KMS-11 (cell line): ENCODE results near the gene STX8.
"Not testable (repeated sequence)": the region's sequence is repeated elsewhere in the genome, so short reads cannot be mapped to it uniquely, and the experiment has no call there.

Experiments
- H2AFZ ChIP-seq: fragments of 200-600 bp; sonication (generic); 2 replicates; pipeline ENCODE4 v1.6.1; 2016; ENCODE audit warnings: antibody characterized with exemption, mixed run types, low read depth
- H3K27ac ChIP-seq: fragments of 200-600 bp; sonication (generic); 2 replicates; pipeline ENCODE4 v1.6.1; 2016; ENCODE audit warnings: mild to moderate bottlenecking, mixed run types
- H3K27me3 ChIP-seq: fragments of 200-600 bp; sonication (generic); 2 replicates; pipeline ENCODE4 v1.6.1; 2017; ENCODE audit warnings: mild to moderate bottlenecking, low read depth, mixed run types, moderate library complexity; ENCODE audit not compliant: insufficient read depth
- H3K36me3 ChIP-seq: fragments of 200-600 bp; sonication (generic); 2 replicates; pipeline ENCODE4 v1.6.1; 2017; ENCODE audit warnings: mild to moderate bottlenecking, mixed run types; ENCODE audit not compliant: insufficient read depth
- H3K4me1 ChIP-seq: fragments of 200-600 bp; sonication (generic); 2 replicates; pipeline ENCODE4 v1.6.1; 2016; ENCODE audit warnings: mild to moderate bottlenecking, low read depth, mixed run types; ENCODE audit not compliant: poor library complexity, severe bottlenecking
- H3K4me2 ChIP-seq: fragments of 200-600 bp; sonication (generic); 2 replicates; pipeline ENCODE4 v1.7.0; 2016; ENCODE audit warnings: mild to moderate bottlenecking, mixed run types
- H3K4me3 ChIP-seq: fragments of 200-600 bp; sonication (generic); IDR thresholded peaks from 2 replicates; pipeline ENCODE4 v1.6.1; 2017; ENCODE audit warnings: low read depth, low read length, mixed read lengths; ENCODE audit not compliant: insufficient read depth
- H3K79me2 ChIP-seq: fragments of 200-600 bp; sonication (generic); 2 replicates; pipeline ENCODE4 v1.6.1; 2016; ENCODE audit warnings: low read depth, mixed run types; ENCODE audit not compliant: insufficient read depth
- H3K9ac ChIP-seq: fragments of 200-600 bp; sonication (generic); 2 replicates; pipeline ENCODE4 v1.6.1; 2016; ENCODE audit warnings: mild to moderate bottlenecking, mixed run types
- H4K20me1 ChIP-seq: fragments of 200-600 bp; sonication (generic); 2 replicates; pipeline ENCODE4 v1.6.1; 2016; ENCODE audit warnings: mild to moderate bottlenecking, mixed run types; ENCODE audit not compliant: insufficient read depth
- CTCF ChIP-seq: fragments of 200-600 bp; sonication (generic); conservative IDR thresholded peaks from 2 replicates; pipeline ENCODE4 v1.6.1; 2017; ENCODE audit warnings: low read depth, mild to moderate bottlenecking, antibody characterized with exemption, low read length, moderate library complexity, mixed read lengths

STX8 gene

GRCh38 chr17:9346296-9346926 is 229.2 kb downstream of the STX8 start:
- no peak for TF ChIP-seq CTCF
- H3K79me2 ChIP-seq, result no peaks in the 10 kb centered on the region
- no peak overlapping the region for H2AFZ ChIP-seq
- H3K36me3 ChIP-seq, result no peaks in the 10 kb centered on the region
- no peaks in the 10 kb centered on the region for H3K27me3 ChIP-seq
- no peak overlapping the region for H3K9ac ChIP-seq
- no peak overlapping the region for H3K27ac ChIP-seq
- no peaks in the 10 kb centered on the region for H3K4me1 ChIP-seq
- H3K4me2 ChIP-seq, result no peak overlapping the region
- H3K4me3 ChIP-seq, result no peak overlapping the region
- no peaks in the 10 kb centered on the region for H4K20me1 ChIP-seq

GRCh38 chr17:9343516-9343915 is 232.1 kb downstream of the STX8 start:
- Histone ChIP-seq H3K27me3 (no peaks in the 10 kb centered on the region), H3K4me1 (no peaks in the 10 kb centered on the region), H3K4me2 (no peak overlapping the region), H3K9ac (no peak overlapping the region), H3K27ac (no peak overlapping the region), H3K36me3 (no peaks in the 10 kb centered on the region), H4K20me1 (no peaks in the 10 kb centered on the region), H3K4me3 (no peak overlapping the region), H3K79me2 (no peaks in the 10 kb centered on the region), H2AFZ (no peak overlapping the region)
- no peak for TF ChIP-seq CTCF

- Histone ChIP-seq H3K27me3 (no peaks in the 10 kb centered on the region), H4K20me1 (no peaks in the 10 kb centered on the region), H3K9ac (no peak overlapping the region), H3K36me3 (no peaks in the 10 kb centered on the region), H3K4me3 (no peak overlapping the region), H3K4me1 (no peaks in the 10 kb centered on the region), H3K79me2 (no peaks in the 10 kb centered on the region), H2AFZ (no peak overlapping the region), H3K27ac (no peak overlapping the region), H3K4me2 (no peak overlapping the region)
- no peak for TF ChIP-seq CTCF
Measured at GRCh38 chr17:9342225-9342624, 233.4 kb downstream of the STX8 start.

- H4K20me1 ChIP-seq, result no peaks in the 10 kb centered on the region
- H3K27me3 ChIP-seq, result no peaks in the 10 kb centered on the region
- no peak overlapping the region for H3K9ac ChIP-seq
- TF ChIP-seq CTCF, result no peak
- H3K4me1 ChIP-seq, result no peaks in the 10 kb centered on the region
- H2AFZ ChIP-seq, result no peak overlapping the region
- no peak overlapping the region for H3K27ac ChIP-seq
- no peaks in the 10 kb centered on the region for H3K79me2 ChIP-seq
- H3K4me3 ChIP-seq, result no peak overlapping the region
- no peak overlapping the region for H3K4me2 ChIP-seq
- H3K36me3 ChIP-seq, result no peaks in the 10 kb centered on the region
Measured at GRCh38 chr17:9339958-9340357, 235.7 kb downstream of the STX8 start.

- not testable (repeated sequence) for H4K20me1 ChIP-seq, H3K36me3 ChIP-seq, H3K27me3 ChIP-seq, H3K9ac ChIP-seq, H3K4me2 ChIP-seq, H3K79me2 ChIP-seq, H3K27ac ChIP-seq, H3K4me3 ChIP-seq, H2AFZ ChIP-seq, H3K4me1 ChIP-seq
Measured at GRCh38 chr17:9339482-9339881, 236.1 kb downstream of the STX8 start.
